ENCODE results near the gene EIF3J. TPM values are rescaled to one million over a fixed set of nuclear protein-coding genes. Genes with fewer than 3 reads are reported as not detected.
"Not testable (repeated sequence)": the region's sequence is repeated elsewhere in the genome, so short reads cannot be mapped to it uniquely, and the experiment has no call there.

The EIF3J gene
- total RNA-seq, 1 experiment from 2014 or later, result 76.1 TPM

DNA sequence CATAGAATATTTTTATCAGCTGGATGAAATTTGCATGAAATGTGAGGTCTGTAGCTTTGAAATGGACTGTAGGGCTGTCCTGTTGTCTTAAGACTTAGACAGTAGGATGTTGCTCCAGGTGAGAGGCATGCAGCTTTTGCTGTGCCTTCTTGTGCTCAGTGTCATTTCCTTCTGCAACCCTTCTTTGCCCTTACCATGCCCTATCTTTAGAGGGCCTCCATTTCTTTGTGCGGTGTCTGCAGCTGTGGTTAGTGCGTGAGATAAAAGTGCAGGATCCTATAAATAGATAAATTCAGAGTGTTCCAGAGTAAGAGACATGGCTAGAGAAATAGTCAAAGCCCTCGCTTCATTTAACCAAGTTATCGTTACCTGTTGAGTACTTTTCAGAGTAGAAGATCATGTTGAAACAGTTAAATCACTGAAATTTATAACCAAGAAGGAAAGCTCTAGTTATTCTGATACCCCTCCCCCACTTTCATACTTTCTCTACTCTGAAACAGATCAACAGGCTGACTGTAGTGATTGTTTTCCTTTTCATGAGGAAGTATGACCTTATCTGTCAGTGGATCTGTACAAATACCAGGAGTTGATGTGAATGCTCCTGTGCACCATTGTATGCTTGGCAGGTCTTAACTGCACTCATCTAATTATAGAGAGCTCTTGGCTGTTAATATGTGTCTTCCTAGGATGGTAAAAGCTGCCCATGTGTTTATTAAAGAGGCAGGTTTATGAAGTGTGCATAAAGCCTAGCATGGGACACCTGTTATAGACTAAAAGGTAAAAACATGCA lies 18.2 kb downstream of the EIF3J start:
- TF ChIP-seq CBFB (CRISPR knock-in tag; IDR thresholded peaks at IDR 0.05; ENCODE audit: low read depth) (no peak), MXD4 (CRISPR knock-in tag; IDR thresholded peaks at IDR 0.05; ENCODE audit: borderline replicate concordance) (no peak), ETV6 (CRISPR knock-in tag; IDR thresholded peaks at IDR 0.05) (no peak), NR2C2 (CRISPR knock-in tag; IDR thresholded peaks at IDR 0.05) (no peak), ZNF138 (CRISPR knock-in tag; conservative IDR thresholded peaks at IDR 0.05) (no peak), SOX15 (CRISPR knock-in tag; IDR thresholded peaks at IDR 0.05) (no peak), JUN (CRISPR knock-in tag; IDR thresholded peaks at IDR 0.05) (no peak)
- TF ChIP-seq, protein P1, sequence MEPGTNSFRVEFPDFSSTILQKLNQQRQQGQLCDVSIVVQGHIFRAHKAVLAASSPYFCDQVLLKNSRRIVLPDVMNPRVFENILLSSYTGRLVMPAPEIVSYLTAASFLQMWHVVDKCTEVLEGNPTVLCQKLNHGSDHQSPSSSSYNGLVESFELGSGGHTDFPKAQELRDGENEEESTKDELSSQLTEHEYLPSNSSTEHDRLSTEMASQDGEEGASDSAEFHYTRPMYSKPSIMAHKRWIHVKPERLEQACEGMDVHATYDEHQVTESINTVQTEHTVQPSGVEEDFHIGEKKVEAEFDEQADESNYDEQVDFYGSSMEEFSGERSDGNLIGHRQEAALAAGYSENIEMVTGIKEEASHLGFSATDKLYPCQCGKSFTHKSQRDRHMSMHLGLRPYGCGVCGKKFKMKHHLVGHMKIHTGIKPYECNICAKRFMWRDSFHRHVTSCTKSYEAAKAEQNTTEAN (CRISPR knock-in tag; IDR thresholded peaks at IDR 0.05), result no peak
- TF ChIP-seq, protein P2, sequence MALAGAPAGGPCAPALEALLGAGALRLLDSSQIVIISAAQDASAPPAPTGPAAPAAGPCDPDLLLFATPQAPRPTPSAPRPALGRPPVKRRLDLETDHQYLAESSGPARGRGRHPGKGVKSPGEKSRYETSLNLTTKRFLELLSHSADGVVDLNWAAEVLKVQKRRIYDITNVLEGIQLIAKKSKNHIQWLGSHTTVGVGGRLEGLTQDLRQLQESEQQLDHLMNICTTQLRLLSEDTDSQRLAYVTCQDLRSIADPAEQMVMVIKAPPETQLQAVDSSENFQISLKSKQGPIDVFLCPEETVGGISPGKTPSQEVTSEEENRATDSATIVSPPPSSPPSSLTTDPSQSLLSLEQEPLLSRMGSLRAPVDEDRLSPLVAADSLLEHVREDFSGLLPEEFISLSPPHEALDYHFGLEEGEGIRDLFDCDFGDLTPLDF (CRISPR knock-in tag; IDR thresholded peaks at IDR 0.05), result no peak
- ATAC-seq (no peak), DNase-seq (ENCODE audit: low spot score) (no peak)
- H3K9me3 Mint-ChIP-seq, result no peaks in the 10 kb centered on the region
- H3K4me3 Mint-ChIP-seq, result no peak overlapping the region
- no peaks in the 10 kb centered on the region for H3K4me1 Mint-ChIP-seq
- no peaks in the 10 kb centered on the region for H3K27me3 Mint-ChIP-seq (ENCODE audit: low read depth)
- peaks cover 67% of the 10 kb centered on the region for H3K36me3 Mint-ChIP-seq
- CTCF ChIA-PET, result interaction anchor here (1.5 kb wide), 1 partner anchor 9 kb away, joined by 5 read pairs; no protein-coding TSS in a partner anchor
- POLR2A ChIA-PET, result no interaction called here
- H3K27ac Mint-ChIP-seq, result no peak overlapping the region

DNA sequence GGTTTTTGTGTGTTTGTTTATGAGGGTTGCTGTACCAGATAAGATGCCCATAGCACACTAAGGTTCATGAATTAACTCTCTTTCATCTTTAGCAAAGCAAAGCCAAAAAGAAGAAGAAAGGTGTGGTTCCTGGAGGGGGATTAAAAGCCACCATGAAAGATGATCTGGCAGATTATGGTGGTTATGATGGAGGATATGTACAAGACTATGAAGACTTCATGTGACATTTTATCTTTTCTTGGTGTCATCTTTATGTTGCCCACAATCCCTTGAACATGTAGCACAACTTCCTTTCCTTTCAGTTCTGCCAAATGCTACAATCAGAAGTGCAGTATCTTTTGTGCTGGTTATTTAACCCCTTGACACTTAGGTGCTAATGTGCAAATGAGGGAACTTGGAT lies 24.0 kb downstream of the EIF3J start:
- POLR2A ChIA-PET; ATAC-seq; DNase-seq (ENCODE audit: low spot score); H3K27me3 Mint-ChIP-seq (ENCODE audit: low read depth); H3K4me1 Mint-ChIP-seq; H3K4me3 Mint-ChIP-seq; CTCF ChIA-PET; H3K27ac Mint-ChIP-seq: not testable (repeated sequence)
- peaks cover 23% of the 10 kb centered on the region for H3K9me3 Mint-ChIP-seq
- peaks cover 81% of the 10 kb centered on the region for H3K36me3 Mint-ChIP-seq

DNA sequence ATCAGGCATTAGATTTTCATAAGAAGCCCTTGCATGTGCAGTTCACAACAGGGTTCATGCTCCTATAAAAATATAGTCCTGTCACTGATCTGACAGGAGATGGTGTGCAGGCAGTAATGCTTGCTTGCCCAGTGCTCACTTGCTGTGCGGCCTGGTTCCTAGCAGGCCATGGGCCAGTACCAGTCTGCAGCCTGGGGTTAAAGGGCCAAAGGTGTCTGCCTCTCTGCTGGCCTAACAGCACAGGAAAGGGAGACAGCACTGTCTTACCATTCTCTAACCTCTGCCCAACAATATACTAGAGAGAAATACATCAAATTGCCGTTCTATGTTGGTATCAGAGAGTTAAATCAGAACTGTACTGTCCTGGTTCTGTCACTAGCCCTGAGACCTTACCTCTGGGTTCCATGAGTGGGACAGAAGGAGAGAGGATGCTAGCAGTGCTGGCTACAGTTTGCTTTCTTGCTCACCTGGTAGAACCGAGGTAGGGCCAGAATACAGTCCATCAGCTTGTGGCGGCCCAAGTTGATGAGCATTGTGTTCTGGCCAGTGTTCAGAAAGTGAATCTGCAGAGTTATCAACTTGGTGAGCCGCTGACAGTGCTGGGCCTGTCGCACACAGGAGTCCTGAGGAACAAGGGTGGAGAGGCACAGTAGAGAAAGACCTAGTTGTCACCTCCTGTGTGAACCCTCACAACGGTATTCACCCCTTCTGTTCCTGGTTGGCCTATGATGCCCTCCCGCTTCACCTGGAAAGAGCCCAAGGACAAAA lies 28.6 kb downstream of the EIF3J start:
- POLR2A ChIA-PET, result no interaction called here

DNA sequence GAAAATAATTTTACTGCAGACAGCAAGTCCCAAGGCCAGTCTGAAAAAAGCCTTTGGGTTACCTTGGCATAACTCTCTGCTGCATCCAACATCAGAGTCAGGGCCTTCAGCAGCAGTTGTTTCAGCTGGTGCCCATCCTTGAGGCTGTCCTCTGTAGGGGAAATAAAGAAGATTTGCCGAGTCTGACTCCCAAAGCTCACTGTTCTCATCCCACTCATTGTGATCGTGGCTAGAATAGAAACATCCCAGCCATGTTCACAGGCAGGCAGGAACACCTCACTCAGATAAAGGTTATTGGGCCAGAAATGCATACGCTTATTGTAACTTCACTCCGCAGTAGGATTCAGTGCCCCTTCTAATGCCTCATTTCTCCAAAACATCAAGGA lies 29.2 kb downstream of the EIF3J start:
- Mint-ChIP-seq H3K36me3 (peaks cover 65% of the 10 kb centered on the region), H3K9me3 (peaks cover 28% of the 10 kb centered on the region), H3K27me3 (ENCODE audit: low read depth) (no peaks in the 10 kb centered on the region), H3K4me3 (no peak overlapping the region), H3K27ac (no peak overlapping the region), H3K4me1 (no peaks in the 10 kb centered on the region)
- POLR2A ChIA-PET, result no interaction called here
- CTCF ChIA-PET, result no interaction called here
- DNase-seq (ENCODE audit: low spot score) (no peak), ATAC-seq (no peak)
- TF ChIP-seq MXD4 (CRISPR knock-in tag; IDR thresholded peaks at IDR 0.05; ENCODE audit: borderline replicate concordance) (no peak), TEAD4 (CRISPR knock-in tag; IDR thresholded peaks at IDR 0.05) (no peak), PRRX2 (CRISPR knock-in tag; IDR thresholded peaks at IDR 0.05) (no peak), SOX15 (CRISPR knock-in tag; IDR thresholded peaks at IDR 0.05) (no peak), SP1 (CRISPR knock-in tag; conservative IDR thresholded peaks at IDR 0.05) (no peak), NR3C1 (CRISPR knock-in tag; conservative IDR thresholded peaks at IDR 0.05; ENCODE audit: low read depth) (no peak), RELA (CRISPR knock-in tag; IDR thresholded peaks at IDR 0.05; ENCODE audit: borderline replicate concordance) (no peak), ZNF121 (CRISPR knock-in tag; IDR thresholded peaks at IDR 0.05) (no peak), SMAD3 (CRISPR knock-in tag; IDR thresholded peaks at IDR 0.05; ENCODE audit: borderline replicate concordance) (no peak)
- TF ChIP-seq, protein P3, sequence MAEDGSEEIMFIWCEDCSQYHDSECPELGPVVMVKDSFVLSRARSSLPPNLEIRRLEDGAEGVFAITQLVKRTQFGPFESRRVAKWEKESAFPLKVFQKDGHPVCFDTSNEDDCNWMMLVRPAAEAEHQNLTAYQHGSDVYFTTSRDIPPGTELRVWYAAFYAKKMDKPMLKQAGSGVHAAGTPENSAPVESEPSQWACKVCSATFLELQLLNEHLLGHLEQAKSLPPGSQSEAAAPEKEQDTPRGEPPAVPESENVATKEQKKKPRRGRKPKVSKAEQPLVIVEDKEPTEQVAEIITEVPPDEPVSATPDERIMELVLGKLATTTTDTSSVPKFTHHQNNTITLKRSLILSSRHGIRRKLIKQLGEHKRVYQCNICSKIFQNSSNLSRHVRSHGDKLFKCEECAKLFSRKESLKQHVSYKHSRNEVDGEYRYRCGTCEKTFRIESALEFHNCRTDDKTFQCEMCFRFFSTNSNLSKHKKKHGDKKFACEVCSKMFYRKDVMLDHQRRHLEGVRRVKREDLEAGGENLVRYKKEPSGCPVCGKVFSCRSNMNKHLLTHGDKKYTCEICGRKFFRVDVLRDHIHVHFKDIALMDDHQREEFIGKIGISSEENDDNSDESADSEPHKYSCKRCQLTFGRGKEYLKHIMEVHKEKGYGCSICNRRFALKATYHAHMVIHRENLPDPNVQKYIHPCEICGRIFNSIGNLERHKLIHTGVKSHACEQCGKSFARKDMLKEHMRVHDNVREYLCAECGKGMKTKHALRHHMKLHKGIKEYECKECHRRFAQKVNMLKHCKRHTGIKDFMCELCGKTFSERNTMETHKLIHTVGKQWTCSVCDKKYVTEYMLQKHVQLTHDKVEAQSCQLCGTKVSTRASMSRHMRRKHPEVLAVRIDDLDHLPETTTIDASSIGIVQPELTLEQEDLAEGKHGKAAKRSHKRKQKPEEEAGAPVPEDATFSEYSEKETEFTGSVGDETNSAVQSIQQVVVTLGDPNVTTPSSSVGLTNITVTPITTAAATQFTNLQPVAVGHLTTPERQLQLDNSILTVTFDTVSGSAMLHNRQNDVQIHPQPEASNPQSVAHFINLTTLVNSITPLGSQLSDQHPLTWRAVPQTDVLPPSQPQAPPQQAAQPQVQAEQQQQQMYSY (CRISPR knock-in tag; IDR thresholded peaks at IDR 0.05), result no peak

More for the DNA sequence above, 28.6 kb downstream of the EIF3J start:
- no peak overlapping the region for H3K4me3 Mint-ChIP-seq
- ATAC-seq (no peak), DNase-seq (ENCODE audit: low spot score) (no peak)
- H3K27me3 Mint-ChIP-seq (ENCODE audit: low read depth), result no peaks in the 10 kb centered on the region
- H3K27ac Mint-ChIP-seq, result no peak overlapping the region
- no peaks in the 10 kb centered on the region for H3K4me1 Mint-ChIP-seq
- peaks cover 71% of the 10 kb centered on the region for H3K36me3 Mint-ChIP-seq
- CTCF ChIA-PET, result no interaction called here
- peaks cover 28% of the 10 kb centered on the region for H3K9me3 Mint-ChIP-seq
- TF ChIP-seq GTF2I (CRISPR knock-in tag; conservative IDR thresholded peaks at IDR 0.05) (no peak), ZNF671 (CRISPR knock-in tag; IDR thresholded peaks at IDR 0.05) (0 out of 2 replicates have a peak, but pooled peaks have one; percentile 38)

Data from WTC11 (cell line).